Activated CD4-positive, alpha-beta memory T cell treated with anti-CD3 and anti-CD28 coated beads for 36 hours (primary cell): ENCODE measurements around the gene BBX. TPM values are rescaled to one million over a fixed set of nuclear protein-coding genes. Genes with fewer than 3 reads are reported as not detected.

Experiments used
- CTCF ChIA-PET: fragments of 350-600 bp; sonication (Branson Sonifier 250); formaldehyde crosslinking; loops from one replicate; lab custom pipeline; 2021; ENCODE audit warnings: antibody characterized with exemption, inconsistent platforms; lab: Charles Lee
- POLR2A ChIA-PET: fragments of 350-600 bp; sonication (Branson Sonifier 250); formaldehyde crosslinking; loops from one replicate; lab custom pipeline; 2021; ENCODE audit warnings: antibody characterized with exemption; lab: Charles Lee
- DNase-seq: peaks from one replicate; pipeline ENCODE4 v3.0.0-alpha.2; 2020
- H3K27ac Mint-ChIP-seq: one replicate; pipeline ENCODE4 v1.8.0; 2021; ENCODE audit warnings: mixed read lengths
- H3K27me3 Mint-ChIP-seq: one replicate; pipeline ENCODE4 v1.8.0; 2021; ENCODE audit warnings: mixed read lengths
- H3K36me3 Mint-ChIP-seq: one replicate; pipeline ENCODE4 v1.8.0; 2021; ENCODE audit warnings: mixed read lengths
- H3K4me1 Mint-ChIP-seq: one replicate; pipeline ENCODE4 v1.8.0; 2021; ENCODE audit warnings: low read depth, mixed read lengths
- H3K4me3 Mint-ChIP-seq: one replicate; pipeline ENCODE4 v1.8.0; 2021; ENCODE audit warnings: mild to moderate bottlenecking, mixed read lengths
- H3K9me3 Mint-ChIP-seq: one replicate; pipeline ENCODE4 v1.8.0; 2021; ENCODE audit warnings: mixed read lengths
- intact Hi-C: fragments of 100-400 bp; cut with micrococcal nuclease; formaldehyde crosslinking; loops from one replicate; pipeline ENCODE4 v1.15.1; 2023
- total RNA-seq, 2 experiments: library from RNA; stranded (reverse); gene quantifications; one replicate each; pipeline ENCODE4 v1.2.3, GENCODE V29; 2021

Gene BBX
- total RNA-seq, 2 experiments from 2014 or later, result 39.9 to 40.9 TPM

DNA sequence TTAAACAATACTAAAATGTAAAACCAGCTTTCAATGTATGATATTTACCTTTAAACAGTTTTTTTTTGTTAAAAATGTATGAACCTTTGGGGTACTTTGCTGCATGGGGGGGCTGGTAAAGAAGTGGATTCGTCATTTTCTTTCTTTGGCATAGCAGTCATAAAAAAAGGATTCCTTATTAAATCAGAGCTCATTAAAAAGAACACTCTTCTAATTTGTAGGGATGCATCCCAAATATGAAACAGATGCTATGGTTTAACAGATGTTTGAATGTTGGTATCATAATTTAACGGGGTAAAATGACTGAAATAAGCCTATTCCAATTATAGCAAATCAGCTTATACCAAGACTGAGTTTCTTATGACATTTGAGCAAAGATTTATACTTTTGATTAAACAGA lies 234.4 kb downstream of the BBX start:
- H3K27me3 Mint-ChIP-seq, result no peaks in the 10 kb centered on the region
- POLR2A ChIA-PET, result no interaction called here
- no peak overlapping the region for H3K4me3 Mint-ChIP-seq
- DNase-seq, result no peak
- CTCF ChIA-PET, result interaction anchor here (1.0 kb wide), 1 partner anchor 521 kb away, joined by 3 read pairs; no protein-coding TSS in a partner anchor
- H3K4me1 Mint-ChIP-seq, result no peaks in the 10 kb centered on the region
- no peak overlapping the region for H3K27ac Mint-ChIP-seq
- no peaks in the 10 kb centered on the region for H3K9me3 Mint-ChIP-seq
- intact Hi-C loops, result no loop called here
- peaks cover 32% of the 10 kb centered on the region for H3K36me3 Mint-ChIP-seq

DNA sequence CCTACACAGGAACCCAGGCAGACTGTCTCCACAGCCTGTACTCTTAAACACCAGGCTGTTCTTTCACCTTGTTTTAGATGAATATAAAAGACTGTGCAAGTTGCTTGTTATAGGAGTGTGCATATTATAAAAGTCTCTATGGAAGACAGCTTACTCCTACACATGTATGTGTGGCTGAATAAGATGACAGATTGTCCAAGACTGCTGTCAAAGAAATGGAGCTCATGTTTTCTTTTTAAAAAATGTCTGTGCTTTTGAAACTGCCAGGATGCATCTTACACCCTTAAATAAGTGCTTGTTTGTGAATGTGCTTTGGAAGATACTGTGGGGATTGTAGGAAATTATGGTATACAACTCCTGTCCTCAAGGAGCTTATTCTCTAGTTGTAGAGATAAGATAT lies 237.4 kb downstream of the BBX start:
- Mint-ChIP-seq H3K4me3 (no peak overlapping the region), H3K4me1 (no peaks in the 10 kb centered on the region), H3K27me3 (no peaks in the 10 kb centered on the region), H3K27ac (no peak overlapping the region), H3K9me3 (peaks cover 2% of the 10 kb centered on the region), H3K36me3 (peaks cover 33% of the 10 kb centered on the region)
- intact Hi-C loops, result no loop called here
- ChIA-PET POLR2A (no interaction called here), CTCF (no interaction called here)
- DNase-seq, result no peak

DNA sequence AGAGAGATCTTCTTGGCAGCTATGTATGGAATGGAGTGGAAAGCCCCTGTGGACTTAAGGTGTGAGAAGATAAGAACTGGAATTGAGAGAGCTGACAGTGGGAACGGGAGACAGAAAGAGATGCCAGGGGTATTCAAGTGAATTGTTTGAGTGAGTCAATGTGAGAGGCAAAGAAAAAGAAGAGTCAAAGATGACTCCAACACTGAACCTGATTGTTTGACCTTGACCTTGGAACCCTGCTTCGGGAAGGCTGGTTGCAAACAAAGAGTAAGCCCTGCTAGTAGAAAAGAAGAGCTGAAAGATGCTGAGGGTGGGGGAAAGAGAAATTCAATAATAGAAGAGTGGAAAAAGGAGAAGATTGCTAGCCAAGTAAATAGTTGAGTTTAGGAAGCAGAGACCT lies 238.6 kb downstream of the BBX start:
- peaks cover 5% of the 10 kb centered on the region for H3K9me3 Mint-ChIP-seq
- no peaks in the 10 kb centered on the region for H3K4me1 Mint-ChIP-seq
- no peak overlapping the region for H3K4me3 Mint-ChIP-seq
- no peak for DNase-seq
- H3K27me3 Mint-ChIP-seq, result no peaks in the 10 kb centered on the region
- ChIA-PET POLR2A (no interaction called here), CTCF (no interaction called here)
- H3K36me3 Mint-ChIP-seq, result peaks cover 36% of the 10 kb centered on the region
- intact Hi-C loops, result no loop called here
- H3K27ac Mint-ChIP-seq, result no peak overlapping the region

DNA sequence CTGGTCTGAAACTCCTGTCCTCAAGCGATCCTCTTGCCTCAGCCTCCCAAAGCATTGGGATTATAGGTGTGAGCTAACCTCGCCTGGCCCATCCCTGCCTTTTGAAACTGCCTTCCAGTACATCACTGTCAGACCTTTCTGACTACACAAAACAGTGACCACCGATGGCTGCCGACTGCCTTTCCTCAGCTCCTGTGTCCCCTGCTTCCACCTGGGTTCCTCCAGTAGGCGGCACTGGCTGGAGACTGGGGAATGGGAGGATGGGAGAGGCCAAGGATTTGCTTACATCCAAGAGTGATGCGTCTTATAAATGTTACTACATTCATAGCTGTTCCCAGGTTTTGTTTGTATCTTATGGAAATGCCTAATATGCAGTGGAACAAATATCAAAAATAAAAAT lies 242.8 kb downstream of the BBX start:
- no peaks in the 10 kb centered on the region for H3K27me3 Mint-ChIP-seq

DNA sequence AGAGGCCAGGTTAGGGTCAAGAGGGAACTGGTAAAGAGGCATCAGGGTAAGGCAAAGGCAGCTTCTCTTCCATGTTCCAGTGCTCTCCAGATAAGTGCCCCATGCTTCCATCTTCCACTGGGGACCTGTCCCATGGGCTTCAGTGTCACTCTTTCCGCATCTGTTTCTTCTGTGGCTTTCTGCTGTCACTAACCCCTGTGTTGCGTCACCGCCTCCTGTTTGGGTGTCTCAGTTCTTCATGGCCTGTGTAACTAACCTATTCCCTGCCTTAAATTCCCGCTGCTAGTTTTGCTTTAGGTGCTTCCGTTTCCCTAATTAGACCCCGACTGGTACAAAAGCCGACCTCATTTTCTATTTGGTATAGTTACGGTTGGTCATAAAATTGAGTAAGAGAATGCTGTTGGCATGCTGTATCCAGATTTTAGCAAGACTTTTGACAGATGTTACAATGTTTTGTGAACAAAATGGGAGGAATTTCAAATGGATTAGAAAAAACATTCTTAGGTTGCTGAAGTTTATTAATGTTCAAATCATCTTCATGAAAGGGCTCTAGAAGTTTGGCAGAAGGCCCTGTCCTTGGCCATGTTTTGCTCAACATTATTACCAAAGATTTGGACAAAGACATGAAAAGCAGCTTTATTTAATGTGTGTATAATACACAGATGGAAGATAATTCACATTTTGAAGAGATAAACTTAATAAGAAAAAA lies 245.3 kb downstream of the BBX start:
- peaks cover 5% of the 10 kb centered on the region for H3K9me3 Mint-ChIP-seq
- DNase-seq, result no peak
- H3K4me1 Mint-ChIP-seq, result no peaks in the 10 kb centered on the region
- intact Hi-C loops, result no loop called here
- peaks cover 27% of the 10 kb centered on the region for H3K36me3 Mint-ChIP-seq
- no peak overlapping the region for H3K27ac Mint-ChIP-seq
- no peak overlapping the region for H3K4me3 Mint-ChIP-seq
- ChIA-PET POLR2A (no interaction called here), CTCF (interaction anchor here (0.9 kb wide), 1 partner anchor 16 kb away, joined by 3 read pairs; no protein-coding TSS in a partner anchor)
- no peaks in the 10 kb centered on the region for H3K27me3 Mint-ChIP-seq

More for the DNA sequence above, 242.8 kb downstream of the BBX start:
- ChIA-PET POLR2A (no interaction called here), CTCF (interaction anchor here (1.4 kb wide), 1 partner anchor 712 kb away, joined by 3 read pairs; no protein-coding TSS in a partner anchor)
- Mint-ChIP-seq H3K9me3 (peaks cover 5% of the 10 kb centered on the region), H3K4me1 (no peaks in the 10 kb centered on the region), H3K36me3 (peaks cover 25% of the 10 kb centered on the region), H3K27ac (no peak overlapping the region), H3K4me3 (no peak overlapping the region)
- intact Hi-C loops, result no loop called here
- no peak for DNase-seq

DNA sequence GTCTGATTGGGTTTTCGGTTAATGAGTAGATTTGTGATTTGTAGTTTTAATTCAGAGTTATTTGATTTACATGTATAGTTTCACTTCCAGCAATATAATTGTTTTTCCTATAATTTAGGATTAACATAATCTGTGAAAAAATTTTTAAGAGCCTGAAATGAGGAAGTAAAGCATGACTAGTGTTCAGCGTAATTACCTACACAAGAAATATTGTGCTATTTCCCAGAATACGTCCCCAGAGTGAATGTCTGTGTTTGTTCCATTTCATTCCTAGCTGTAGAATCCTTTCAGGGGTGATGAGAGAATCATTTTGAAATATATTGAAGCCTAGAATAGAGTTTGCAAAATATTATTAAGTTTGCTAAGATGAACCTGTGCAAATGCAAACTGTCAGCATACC lies 247.1 kb downstream of the BBX start:
- intact Hi-C loops, result no loop called here
- CTCF ChIA-PET, result interaction anchor here (0.5 kb wide), 1 partner anchor 349 kb away, joined by 3 read pairs; no protein-coding TSS in a partner anchor

DNA sequence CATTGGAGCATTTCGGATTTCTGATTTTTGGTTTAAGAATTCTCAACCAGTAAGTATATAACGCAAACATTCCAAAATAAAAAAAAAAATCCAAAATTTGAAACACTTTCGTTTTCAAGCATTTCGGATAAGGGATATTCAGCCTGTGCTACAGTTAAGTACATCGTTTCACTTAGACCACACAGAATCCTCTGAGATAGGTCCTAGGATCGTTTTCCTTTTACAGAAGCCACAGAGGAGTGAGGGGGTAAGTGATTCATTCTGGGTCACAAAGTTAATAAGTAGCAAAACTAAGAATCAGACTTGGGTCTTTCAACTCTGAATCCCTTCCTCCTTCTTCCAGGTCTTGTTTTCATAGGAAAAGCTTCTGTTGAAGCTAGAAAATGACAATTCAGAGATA lies 249.3 kb downstream of the BBX start:
- H3K27me3 Mint-ChIP-seq, result no peaks in the 10 kb centered on the region
- H3K36me3 Mint-ChIP-seq, result peaks cover 13% of the 10 kb centered on the region
- no peak overlapping the region for H3K4me3 Mint-ChIP-seq
- H3K9me3 Mint-ChIP-seq, result no peaks in the 10 kb centered on the region
- H3K27ac Mint-ChIP-seq, result no peak overlapping the region
- H3K4me1 Mint-ChIP-seq, result no peaks in the 10 kb centered on the region
- DNase-seq, result no peak
- intact Hi-C loops, result no loop called here
- CTCF ChIA-PET, result no interaction called here
- POLR2A ChIA-PET, result no interaction called here

More for the DNA sequence above, 247.1 kb downstream of the BBX start:
- Mint-ChIP-seq H3K27ac (no peak overlapping the region), H3K27me3 (no peaks in the 10 kb centered on the region), H3K4me1 (no peaks in the 10 kb centered on the region), H3K36me3 (peaks cover 28% of the 10 kb centered on the region), H3K4me3 (no peak overlapping the region), H3K9me3 (peaks cover 5% of the 10 kb centered on the region)
- POLR2A ChIA-PET, result no interaction called here
- DNase-seq, result no peak

DNA sequence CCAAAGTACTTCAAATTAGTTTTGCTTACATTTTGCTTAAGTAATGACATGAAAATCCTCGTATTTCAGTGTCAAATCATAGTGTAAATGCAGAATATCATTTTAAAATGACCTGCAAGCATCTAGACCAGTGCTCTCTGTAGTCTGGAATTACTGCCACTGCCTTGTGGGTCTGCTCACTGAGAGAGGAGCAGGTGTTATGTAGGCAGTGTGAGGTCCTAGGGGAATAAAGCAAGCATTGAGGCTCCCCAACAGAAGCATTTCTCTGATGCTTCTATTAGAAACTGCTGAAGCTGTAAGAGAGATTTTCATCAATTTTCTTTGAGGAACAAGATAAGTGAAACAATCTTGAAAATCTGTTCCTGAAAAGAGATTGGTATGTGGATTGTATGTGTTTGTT lies 253.2 kb downstream of the BBX start:
- H3K36me3 Mint-ChIP-seq, result peaks cover 24% of the 10 kb centered on the region
- CTCF ChIA-PET, result no interaction called here

DNA sequence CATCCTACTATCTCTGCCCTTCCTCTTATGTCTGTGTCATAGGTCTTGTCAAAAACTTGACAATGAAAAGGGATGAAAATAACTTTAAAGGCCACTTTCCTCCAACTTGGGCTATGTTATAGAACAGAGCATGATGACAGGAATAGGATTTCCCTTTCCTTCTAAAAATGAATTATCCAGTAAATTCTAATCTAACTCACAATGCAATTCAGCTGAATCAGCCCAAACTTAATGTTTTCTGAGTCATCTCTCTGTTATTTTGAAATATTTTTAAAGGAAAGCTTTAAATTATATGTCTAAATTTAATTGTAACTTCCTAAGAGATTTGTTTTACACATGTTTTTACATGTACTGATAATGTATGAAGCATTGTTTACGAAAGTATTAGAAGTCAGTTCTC lies 258.5 kb downstream of the BBX start:
- DNase-seq, result no peak
- intact Hi-C loops, result no loop called here
- no peaks in the 10 kb centered on the region for H3K4me1 Mint-ChIP-seq
- H3K9me3 Mint-ChIP-seq, result no peaks in the 10 kb centered on the region
- H3K36me3 Mint-ChIP-seq, result peaks cover 38% of the 10 kb centered on the region
- ChIA-PET POLR2A (no interaction called here), CTCF (interaction anchor here (1.3 kb wide), 1 partner anchor 11 kb away, joined by 4 read pairs; no protein-coding TSS in a partner anchor)
- no peak overlapping the region for H3K4me3 Mint-ChIP-seq
- no peaks in the 10 kb centered on the region for H3K27me3 Mint-ChIP-seq
- H3K27ac Mint-ChIP-seq, result no peak overlapping the region

More for the DNA sequence above, 253.2 kb downstream of the BBX start:
- no peak overlapping the region for H3K4me3 Mint-ChIP-seq
- no peaks in the 10 kb centered on the region for H3K4me1 Mint-ChIP-seq
- DNase-seq, result no peak
- H3K9me3 Mint-ChIP-seq, result no peaks in the 10 kb centered on the region
- H3K27me3 Mint-ChIP-seq, result no peaks in the 10 kb centered on the region
- intact Hi-C loops, result no loop called here
- no peak overlapping the region for H3K27ac Mint-ChIP-seq
- POLR2A ChIA-PET, result no interaction called here

DNA sequence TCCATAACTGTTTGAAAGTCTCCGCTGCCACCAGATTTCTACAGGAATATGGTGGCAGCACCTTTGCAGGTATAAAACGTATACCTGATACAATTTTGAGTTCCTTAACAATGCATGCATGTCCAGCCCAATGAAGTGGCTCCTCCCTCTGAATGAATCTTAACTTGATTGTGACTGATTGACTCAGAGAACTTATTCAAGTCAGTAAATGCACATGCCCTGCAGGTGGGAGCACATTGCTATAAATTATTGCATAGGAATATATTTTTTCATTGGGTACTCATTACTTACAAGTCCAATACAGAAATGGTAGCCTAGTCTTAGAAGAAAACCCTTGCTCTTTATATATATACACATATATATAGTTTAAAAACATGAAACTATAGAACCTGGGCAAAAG lies 259.3 kb downstream of the BBX start:
- H3K27ac Mint-ChIP-seq, result no peak overlapping the region
- no peaks in the 10 kb centered on the region for H3K27me3 Mint-ChIP-seq
- peaks cover 41% of the 10 kb centered on the region for H3K36me3 Mint-ChIP-seq
- intact Hi-C loops, result no loop called here
- DNase-seq, result no peak
- H3K4me1 Mint-ChIP-seq, result no peaks in the 10 kb centered on the region
- H3K4me3 Mint-ChIP-seq, result no peak overlapping the region
- ChIA-PET CTCF (interaction anchor here (1.6 kb wide), 1 partner anchor 91 kb away, joined by 5 read pairs; no protein-coding TSS in a partner anchor), POLR2A (no interaction called here)
- H3K9me3 Mint-ChIP-seq, result no peaks in the 10 kb centered on the region

DNA sequence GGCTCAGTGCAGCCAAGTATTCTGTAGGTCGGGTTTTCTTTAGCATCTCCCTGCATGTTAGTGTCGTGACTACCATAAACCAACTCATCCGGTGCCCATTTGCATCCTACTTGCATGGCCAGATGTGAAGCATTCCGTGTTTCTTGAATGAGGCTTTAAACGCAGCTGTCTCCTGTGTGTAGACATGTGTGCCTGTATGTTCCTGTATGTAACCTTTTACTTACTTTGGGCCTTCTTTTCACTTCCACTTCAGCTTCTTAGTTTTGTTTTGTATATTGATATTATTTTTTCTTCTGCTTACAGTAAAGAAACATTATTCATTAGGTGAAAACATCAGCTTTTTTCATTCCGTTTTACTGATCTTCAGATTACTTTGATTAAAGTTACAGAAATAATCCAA lies 267.9 kb downstream of the BBX start:
- H3K27ac Mint-ChIP-seq, result no peak overlapping the region
- ChIA-PET POLR2A (no interaction called here), CTCF (no interaction called here)
- peaks cover 5% of the 10 kb centered on the region for H3K4me1 Mint-ChIP-seq
- no peak overlapping the region for H3K4me3 Mint-ChIP-seq
- intact Hi-C loops, result no loop called here
- no peaks in the 10 kb centered on the region for H3K27me3 Mint-ChIP-seq
- H3K9me3 Mint-ChIP-seq, result no peaks in the 10 kb centered on the region
- H3K36me3 Mint-ChIP-seq, result peaks cover 23% of the 10 kb centered on the region
- no peak for DNase-seq

DNA sequence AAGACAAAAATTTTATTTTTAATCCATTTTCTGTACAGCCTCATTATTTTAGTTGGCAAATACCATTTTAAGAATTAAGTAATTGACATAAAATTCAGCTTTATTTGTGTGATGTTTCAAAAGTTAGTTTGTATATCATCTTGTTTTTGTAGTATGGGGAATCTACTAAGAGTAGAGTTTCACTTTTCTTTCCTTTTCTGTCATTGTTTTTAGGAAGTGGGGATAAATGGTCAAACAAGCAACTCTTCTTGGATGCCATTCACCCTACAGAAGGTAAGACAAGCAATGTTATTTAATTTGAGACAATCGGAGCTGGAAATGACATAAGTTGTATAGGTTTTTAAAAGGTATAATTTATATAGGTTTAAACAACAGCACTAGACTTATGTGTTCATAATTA lies 268.3 kb downstream of the BBX start:
- DNase-seq, result no peak
- Mint-ChIP-seq H3K27me3 (no peaks in the 10 kb centered on the region), H3K4me3 (no peak overlapping the region), H3K9me3 (no peaks in the 10 kb centered on the region), H3K4me1 (peaks cover 7% of the 10 kb centered on the region), H3K36me3 (peaks cover 23% of the 10 kb centered on the region), H3K27ac (no peak overlapping the region)
- ChIA-PET POLR2A (no interaction called here), CTCF (no interaction called here)
- intact Hi-C loops, result no loop called here

DNA sequence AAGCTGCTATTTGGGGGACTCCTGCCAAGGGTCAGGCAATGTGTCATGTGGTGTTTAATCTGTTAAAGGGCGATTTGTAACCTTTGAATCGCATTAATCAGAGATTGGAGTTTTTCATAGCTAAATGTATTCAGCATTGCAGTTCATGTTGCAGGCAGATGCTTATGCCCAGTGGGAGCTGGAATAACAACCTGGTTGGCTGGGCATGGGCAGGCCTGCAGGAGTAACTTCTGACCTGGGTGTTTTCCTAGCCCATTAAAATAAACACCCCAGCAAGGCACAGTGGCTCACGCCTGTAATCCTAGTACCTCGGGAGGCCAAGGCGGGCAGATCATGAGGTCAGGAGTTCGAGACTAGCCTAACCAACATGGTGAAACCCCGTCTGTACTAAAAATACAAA lies 268.7 kb downstream of the BBX start:
- Mint-ChIP-seq H3K27me3 (no peaks in the 10 kb centered on the region), H3K36me3 (peaks cover 23% of the 10 kb centered on the region), H3K9me3 (no peaks in the 10 kb centered on the region), H3K4me1 (peaks cover 10% of the 10 kb centered on the region), H3K27ac (no peak overlapping the region), H3K4me3 (no peak overlapping the region)
- ChIA-PET CTCF (no interaction called here), POLR2A (no interaction called here)
- intact Hi-C loops, result no loop called here
- DNase-seq, result no peak
